Measurements from ENCODE around the gene SCT.

SCT gene

DNA sequence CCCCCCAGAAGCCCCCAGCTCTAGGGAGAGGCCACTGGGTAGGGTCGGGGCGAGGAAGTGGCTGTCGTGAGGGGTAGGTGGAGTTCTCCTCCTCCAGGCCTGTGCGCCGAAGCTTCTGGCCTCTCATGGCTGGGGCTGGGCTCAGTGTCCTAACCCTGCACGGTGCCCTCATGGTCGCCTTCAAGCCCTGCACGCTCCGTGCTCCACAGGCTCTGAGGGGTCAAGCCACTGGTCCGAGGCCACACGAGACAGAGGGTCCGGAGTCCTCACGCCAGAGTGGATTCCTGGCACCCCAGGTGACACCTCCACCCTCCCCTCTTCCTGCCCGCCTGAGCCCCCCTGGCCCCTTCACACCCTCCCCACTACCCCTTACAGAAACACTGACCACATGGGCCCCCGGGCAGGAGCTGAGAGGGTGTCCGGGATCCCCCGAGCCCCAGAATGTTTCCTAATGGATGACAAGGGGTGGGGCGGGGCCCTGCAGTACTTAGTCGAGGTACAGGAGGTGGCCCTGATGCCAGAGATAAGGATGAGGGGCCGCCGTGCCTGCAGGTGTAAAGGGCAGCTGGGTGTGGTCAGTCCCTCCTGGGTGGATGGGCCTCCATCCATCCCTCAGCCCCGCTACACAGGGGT is 1.2 kb downstream of the SCT start:
- Histone ChIP-seq H3K4me1 (ENCODE audit: control insufficient read depth, insufficient read depth, low read length) (peaks cover 33% of the 10 kb centered on the region), H3K9ac (ENCODE audit: low read length) (peak overlapping the region; percentile 59), H3K36me3 (ENCODE audit: control insufficient read depth, insufficient read depth, low read length) (no peaks in the 10 kb centered on the region), H3K9me3 (ENCODE audit: control insufficient read depth, low read length) (no peaks in the 10 kb centered on the region), H3K4me3 (ENCODE audit: low read length) (no peak overlapping the region), H3K27me3 (ENCODE audit: control insufficient read depth, insufficient read depth, low read length) (peaks cover 4% of the 10 kb centered on the region)

DNA sequence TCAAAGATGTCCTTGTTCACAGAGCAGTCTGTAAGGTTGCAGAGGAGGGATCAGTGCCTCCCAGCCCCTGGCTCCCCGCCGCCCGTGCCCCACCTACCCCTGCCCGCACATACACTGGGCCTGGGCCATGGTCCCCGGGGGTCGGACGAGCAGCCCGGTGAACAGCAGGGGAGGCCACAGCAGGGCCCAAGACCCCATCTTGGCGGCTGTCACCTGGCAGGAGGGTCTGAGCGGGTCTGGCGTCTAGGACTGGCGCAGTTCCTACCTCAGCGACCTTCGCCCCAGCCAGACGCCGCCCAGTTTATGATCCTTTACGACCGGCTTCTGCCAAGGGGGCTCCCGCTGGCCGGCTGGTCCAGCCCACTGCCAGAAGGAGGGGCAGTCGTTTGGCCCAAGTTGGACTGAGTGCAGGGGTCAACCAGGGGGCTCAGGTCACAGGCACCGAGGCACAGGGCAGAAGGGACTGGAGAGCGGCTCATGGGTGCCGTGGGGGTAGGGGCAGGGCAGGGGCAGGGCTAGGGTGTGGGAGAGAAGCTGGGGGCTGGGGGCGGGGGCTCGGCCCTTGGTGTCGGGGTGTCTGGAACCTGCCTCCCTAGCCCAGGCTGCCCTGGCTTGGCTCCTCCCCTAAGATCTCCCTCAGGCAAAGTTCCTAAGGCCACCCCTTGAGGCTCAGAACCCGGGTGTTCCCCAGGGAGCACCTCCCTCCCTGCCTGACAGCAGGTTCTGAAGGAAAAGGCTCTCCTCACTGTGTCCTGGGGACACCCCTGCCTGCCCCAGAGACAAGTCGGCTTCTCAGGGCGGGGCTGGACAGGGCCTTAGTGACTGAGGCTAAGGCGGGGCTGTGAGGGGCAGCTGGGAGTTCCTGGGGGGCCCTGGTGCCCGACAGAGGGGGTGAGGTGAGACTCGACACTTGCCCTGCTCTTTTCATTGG is 2.0 kb downstream of the SCT start, which contains the start of gene CDHR5:
Gene CDHR5, minus strand, starts transcription at position 251 of the 931 bp plus-strand sequence. Its CDS starts 53 bp downstream, at position 198.
- Histone ChIP-seq H3K4me3 (ENCODE audit: low read length) (peak within 1 kb of the TSS; percentile 36), H3K27me3 (ENCODE audit: control insufficient read depth, insufficient read depth, low read length) (peaks cover 4% of the 10 kb centered on the region), H3K9me3 (ENCODE audit: control insufficient read depth, low read length) (no peaks in the 10 kb centered on the region), H3K36me3 (ENCODE audit: control insufficient read depth, insufficient read depth, low read length) (no peaks in the 10 kb centered on the region), H3K4me1 (ENCODE audit: control insufficient read depth, insufficient read depth, low read length) (peaks cover 33% of the 10 kb centered on the region), H3K9ac (ENCODE audit: low read length) (peak within 1 kb of the TSS; percentile 59)

DNA sequence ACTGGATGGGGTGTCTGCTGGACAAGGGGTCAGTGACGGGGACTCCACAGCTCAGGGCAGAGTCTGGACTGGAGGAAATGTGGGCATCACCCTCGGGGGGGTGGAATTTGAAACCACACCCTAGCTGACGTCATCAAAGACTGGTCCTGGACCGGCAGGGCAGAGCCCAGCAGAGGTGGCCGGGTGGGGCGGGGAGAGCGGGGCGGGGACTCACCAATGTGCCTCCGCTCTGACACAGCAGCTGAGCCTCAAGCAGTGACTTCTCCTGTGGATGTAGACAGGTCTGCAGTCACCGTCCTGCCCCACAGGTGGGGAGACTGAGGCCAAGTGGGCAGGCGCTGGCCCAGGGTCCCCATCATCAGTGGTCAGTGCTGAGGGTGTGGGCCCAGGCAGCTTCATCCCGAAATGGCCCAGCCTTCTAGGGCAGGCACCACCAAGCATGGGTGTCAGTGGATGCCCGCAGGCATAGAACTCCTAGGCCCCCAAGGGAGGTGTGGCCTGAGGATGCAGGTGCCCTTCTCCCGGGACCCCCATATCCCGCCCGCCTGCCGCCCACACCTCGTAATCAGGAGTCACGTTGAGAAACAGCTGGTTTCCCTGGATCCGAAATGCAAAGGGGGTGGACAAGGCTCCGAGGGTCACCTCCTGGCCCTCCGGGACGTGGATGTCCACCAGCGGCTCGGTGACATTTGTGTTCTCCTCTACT is 2.8 kb downstream of the SCT start:
- Histone ChIP-seq H3K4me3 (ENCODE audit: low read length) (peak overlapping the region; percentile 36), H3K27me3 (ENCODE audit: control insufficient read depth, insufficient read depth, low read length) (peaks cover 4% of the 10 kb centered on the region), H3K9me3 (ENCODE audit: control insufficient read depth, low read length) (no peaks in the 10 kb centered on the region), H3K9ac (ENCODE audit: low read length) (peak overlapping the region; percentile 59), H3K4me1 (ENCODE audit: control insufficient read depth, insufficient read depth, low read length) (peaks cover 33% of the 10 kb centered on the region), H3K36me3 (ENCODE audit: control insufficient read depth, insufficient read depth, low read length) (no peaks in the 10 kb centered on the region)

DNA sequence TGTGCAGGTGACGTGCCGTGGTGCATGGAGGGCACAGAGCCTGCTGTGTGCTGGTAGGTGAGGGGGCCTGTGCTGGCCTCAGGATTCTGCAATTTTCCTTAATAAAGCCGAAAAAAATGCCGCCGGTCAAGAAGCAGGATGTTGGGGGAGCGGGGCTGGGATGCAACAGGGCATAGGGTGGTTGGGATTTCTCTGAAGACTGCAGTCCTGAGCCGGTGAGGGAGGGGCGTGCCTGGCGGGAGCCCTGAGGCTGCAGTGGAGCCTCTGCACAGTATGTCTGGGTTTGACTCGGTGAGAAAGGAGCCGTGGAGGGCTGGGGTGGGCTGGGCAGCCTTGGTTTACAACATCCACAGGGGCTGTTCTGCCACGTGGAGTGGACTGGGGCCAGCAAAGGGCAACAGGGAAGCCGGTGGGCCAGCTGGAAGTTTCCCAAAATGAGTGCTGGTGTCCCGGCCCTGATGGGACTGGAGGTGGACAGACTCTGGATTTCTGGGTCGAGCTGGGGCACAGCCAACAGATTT is 3.6 kb downstream of the SCT start:
- H3K36me3 ChIP-seq (ENCODE audit: control insufficient read depth, insufficient read depth, low read length): no peaks in the 10 kb centered on the region
- H3K9me3 ChIP-seq (ENCODE audit: control insufficient read depth, low read length): no peaks in the 10 kb centered on the region
- no peak overlapping the region for H3K4me3 ChIP-seq (ENCODE audit: low read length)
- peaks cover 4% of the 10 kb centered on the region for H3K27me3 ChIP-seq (ENCODE audit: control insufficient read depth, insufficient read depth, low read length)
- H3K9ac ChIP-seq (ENCODE audit: low read length): no peak overlapping the region
- peaks cover 33% of the 10 kb centered on the region for H3K4me1 ChIP-seq (ENCODE audit: control insufficient read depth, insufficient read depth, low read length)

DNA sequence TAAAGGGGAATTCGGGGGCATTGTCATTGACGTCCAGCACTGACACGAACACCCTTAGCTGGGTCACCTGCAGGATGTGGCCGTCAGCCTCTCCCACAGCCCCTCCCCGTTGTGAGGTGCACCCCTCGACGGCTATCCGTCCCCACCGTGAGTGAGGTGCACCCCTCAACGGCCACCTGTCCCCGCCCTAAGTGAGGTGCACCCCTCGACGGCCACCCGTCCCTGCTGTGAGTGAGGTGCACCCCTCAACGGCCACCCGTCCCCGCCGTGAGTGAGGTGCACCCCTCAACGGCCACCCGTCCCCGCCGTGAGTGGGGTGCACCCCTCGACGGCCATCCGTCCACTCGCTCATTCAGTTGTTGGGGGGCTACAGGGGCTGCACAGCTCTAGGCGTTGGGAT is 5.1 kb downstream of the SCT start:
- Histone ChIP-seq H3K4me3 (ENCODE audit: low read length) (no peak overlapping the region), H3K9ac (ENCODE audit: low read length) (no peak overlapping the region), H3K4me1 (ENCODE audit: control insufficient read depth, insufficient read depth, low read length) (peaks cover 33% of the 10 kb centered on the region), H3K9me3 (ENCODE audit: control insufficient read depth, low read length) (no peaks in the 10 kb centered on the region), H3K36me3 (ENCODE audit: control insufficient read depth, insufficient read depth, low read length) (no peaks in the 10 kb centered on the region), H3K27me3 (ENCODE audit: control insufficient read depth, insufficient read depth, low read length) (peaks cover 4% of the 10 kb centered on the region)

DNA sequence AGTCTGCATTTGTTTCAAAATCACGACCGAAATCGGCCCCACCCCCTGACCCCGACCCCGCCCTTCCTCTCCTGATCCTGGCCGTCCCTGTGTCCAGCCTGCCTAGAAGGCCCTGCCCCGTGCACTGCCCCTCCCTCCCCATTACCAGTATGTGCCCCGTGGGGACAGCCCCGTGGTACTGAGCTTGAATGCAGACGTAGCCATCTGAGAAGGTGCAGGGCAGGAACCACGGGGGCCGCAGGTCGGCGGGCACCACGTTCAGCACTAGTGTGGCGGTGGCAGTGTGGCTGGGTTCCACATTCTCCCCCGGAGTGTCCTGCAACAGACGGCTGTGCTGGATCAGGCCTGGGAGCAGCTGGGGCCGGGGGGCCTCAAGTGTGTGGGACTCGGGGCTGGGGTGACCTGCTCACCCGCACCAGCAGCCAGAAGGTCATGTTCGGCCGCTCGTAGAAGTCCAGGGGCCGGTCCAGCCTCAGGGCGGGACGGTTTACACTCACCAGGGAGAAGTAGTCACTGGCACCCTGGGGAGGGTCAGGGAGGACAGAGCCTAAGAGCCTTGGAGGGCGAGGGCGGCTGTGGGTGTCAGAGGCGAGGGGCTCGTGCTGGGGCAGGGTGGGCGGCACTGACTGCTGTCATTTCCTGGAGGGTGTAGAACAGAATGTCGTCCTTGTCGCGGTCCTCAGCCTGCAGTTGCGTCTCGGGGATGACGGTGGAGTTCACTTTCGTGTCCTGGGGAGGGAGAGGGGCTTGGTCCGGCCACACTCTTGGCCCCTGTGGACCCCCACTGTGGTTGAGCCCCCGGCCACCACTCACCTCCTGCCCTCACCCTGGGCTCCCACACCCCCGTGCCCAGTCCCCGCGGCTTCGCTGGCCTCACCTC is 5.8 kb downstream of the SCT start:
- Histone ChIP-seq H3K36me3 (ENCODE audit: control insufficient read depth, insufficient read depth, low read length) (no peaks in the 10 kb centered on the region), H3K9me3 (ENCODE audit: control insufficient read depth, low read length) (no peaks in the 10 kb centered on the region), H3K4me3 (ENCODE audit: low read length) (no peak overlapping the region), H3K27me3 (ENCODE audit: control insufficient read depth, insufficient read depth, low read length) (peaks cover 4% of the 10 kb centered on the region), H3K4me1 (ENCODE audit: control insufficient read depth, insufficient read depth, low read length) (peaks cover 33% of the 10 kb centered on the region), H3K9ac (ENCODE audit: low read length) (no peak overlapping the region)

DNA sequence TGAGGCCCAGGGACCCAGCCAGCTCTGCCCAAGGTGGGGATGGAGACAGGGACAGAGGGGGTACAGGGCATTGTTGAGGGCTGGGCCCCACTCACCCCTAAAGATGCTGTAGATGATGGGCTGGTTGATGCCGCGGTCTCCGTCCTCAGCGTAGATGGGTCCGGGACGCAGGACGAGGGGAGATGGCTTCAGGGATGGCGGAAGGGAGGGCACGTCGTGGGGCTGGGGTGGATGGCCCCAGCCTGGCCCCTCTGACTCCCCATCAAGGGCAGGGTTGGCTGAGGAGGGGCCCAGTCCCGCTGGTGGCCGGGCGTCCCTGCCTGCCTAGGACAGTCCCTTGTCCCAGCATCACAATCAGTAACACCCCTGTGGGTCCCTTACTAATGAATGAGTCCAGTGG is 6.8 kb downstream of the SCT start:
- Histone ChIP-seq H3K4me1 (ENCODE audit: control insufficient read depth, insufficient read depth, low read length) (peaks cover 27% of the 10 kb centered on the region), H3K9me3 (ENCODE audit: control insufficient read depth, low read length) (no peaks in the 10 kb centered on the region), H3K36me3 (ENCODE audit: control insufficient read depth, insufficient read depth, low read length) (no peaks in the 10 kb centered on the region), H3K27me3 (ENCODE audit: control insufficient read depth, insufficient read depth, low read length) (no peaks in the 10 kb centered on the region), H3K9ac (ENCODE audit: low read length) (no peak overlapping the region), H3K4me3 (ENCODE audit: low read length) (no peak overlapping the region)

DNA sequence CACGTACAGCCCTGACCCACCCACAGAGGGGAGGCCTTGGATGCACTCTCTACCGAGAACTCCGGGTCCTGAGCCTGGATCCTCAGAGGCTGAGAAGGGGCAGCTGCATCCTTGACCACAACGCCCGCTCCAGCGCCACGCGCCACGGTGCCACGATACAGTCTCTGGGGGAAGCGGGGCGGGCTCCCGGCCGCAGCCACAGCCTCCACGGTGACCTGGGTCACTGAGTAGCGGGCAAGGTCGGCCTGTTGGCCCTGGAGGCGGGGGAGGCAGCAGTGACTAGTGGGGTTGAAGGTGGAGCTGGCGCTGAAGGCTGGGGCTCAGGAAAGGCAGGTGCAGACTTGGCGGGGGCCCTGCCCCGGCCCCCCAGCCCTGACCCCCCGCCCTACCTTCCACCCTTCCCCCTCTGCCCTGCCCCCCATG is 7.3 kb downstream of the SCT start:
- no peaks in the 10 kb centered on the region for H3K36me3 ChIP-seq (ENCODE audit: control insufficient read depth, insufficient read depth, low read length)
- H3K4me1 ChIP-seq (ENCODE audit: control insufficient read depth, insufficient read depth, low read length): peaks cover 28% of the 10 kb centered on the region
- no peaks in the 10 kb centered on the region for H3K9me3 ChIP-seq (ENCODE audit: control insufficient read depth, low read length)
- no peak overlapping the region for H3K4me3 ChIP-seq (ENCODE audit: low read length)
- H3K9ac ChIP-seq (ENCODE audit: low read length): no peak overlapping the region
- no peaks in the 10 kb centered on the region for H3K27me3 ChIP-seq (ENCODE audit: control insufficient read depth, insufficient read depth, low read length)

DNA sequence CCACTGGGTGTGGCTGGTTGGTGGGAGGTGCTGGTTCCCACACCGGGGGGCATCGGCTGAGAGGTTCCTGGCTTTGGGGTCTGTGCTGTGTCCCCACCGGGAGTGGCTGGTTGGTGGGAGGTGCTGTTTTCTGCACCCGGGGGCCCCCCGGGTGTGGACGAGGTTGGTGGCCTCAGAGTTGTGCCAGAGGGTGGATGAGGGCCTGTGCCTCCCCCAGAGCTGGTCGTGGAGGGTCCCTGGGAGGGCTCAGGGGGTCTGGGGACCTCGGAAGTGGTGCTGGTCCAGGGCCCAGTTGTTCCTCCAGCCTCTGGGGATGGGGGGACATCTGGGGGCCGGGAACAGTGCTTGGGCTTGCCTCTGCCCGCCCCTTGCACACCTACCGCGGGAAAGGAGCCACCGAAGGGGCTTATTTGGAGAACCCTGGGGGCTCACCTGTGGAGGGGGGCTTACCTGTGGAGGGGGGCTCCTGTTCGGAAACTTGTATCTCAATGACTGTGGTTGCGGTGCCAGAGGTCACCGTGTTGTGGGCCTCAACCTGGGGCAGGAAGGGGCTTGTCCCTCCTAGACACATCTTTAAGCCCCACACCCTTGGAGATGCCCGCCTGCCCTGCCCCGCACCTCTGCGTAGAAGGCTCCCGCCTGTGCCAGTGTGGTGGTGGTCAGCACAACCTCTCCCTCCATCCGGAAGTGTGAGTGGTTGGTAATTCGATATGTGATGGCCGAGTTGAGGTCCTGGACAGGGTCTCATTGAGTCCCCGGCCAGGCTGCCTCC is 7.9 kb downstream of the SCT start:
- Histone ChIP-seq H3K4me1 (ENCODE audit: control insufficient read depth, insufficient read depth, low read length) (peaks cover 28% of the 10 kb centered on the region), H3K36me3 (ENCODE audit: control insufficient read depth, insufficient read depth, low read length) (no peaks in the 10 kb centered on the region), H3K4me3 (ENCODE audit: low read length) (no peak overlapping the region), H3K9me3 (ENCODE audit: control insufficient read depth, low read length) (no peaks in the 10 kb centered on the region), H3K9ac (ENCODE audit: low read length) (no peak overlapping the region), H3K27me3 (ENCODE audit: control insufficient read depth, insufficient read depth, low read length) (no peaks in the 10 kb centered on the region)

DNA sequence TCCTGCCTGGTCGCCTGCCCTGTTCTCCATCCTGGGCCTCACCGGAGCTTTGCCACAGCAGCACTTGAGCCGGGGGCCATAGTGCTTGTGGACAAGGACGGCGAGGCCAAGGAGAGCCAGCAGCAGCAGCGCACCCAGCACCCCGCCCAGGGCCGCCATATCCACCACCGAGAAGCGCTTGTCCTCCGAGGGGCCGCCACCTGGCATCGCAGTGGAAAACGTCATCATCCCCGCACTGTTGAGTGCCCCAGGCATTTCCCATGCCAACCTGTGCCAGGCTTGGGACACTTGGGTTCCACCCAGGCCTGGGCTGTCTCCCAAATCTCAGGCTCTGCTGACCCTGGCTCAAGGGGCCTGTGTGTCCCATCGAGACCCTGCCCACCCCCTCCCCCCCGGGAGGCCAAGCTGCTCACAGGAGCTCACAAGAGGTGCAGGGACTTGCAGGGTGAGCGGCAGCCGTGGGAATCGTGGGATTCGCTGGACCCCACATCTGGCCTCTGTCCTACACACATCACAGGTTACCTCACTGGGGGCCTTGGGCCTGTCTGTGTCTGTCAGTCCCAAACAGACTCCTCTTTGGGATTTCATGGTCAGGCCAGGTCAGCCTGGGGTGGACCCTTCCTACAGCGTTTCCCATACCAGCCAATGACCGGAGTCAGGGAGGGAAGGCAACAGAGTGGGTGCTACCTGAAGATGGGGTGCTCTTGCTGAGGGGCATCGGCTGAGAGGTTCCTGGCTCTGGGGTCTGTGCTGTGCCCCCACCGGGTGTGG is 8.9 kb downstream of the SCT start:
- peaks cover 3% of the 10 kb centered on the region for H3K36me3 ChIP-seq (ENCODE audit: control insufficient read depth, insufficient read depth, low read length)
- no peaks in the 10 kb centered on the region for H3K9me3 ChIP-seq (ENCODE audit: control insufficient read depth, low read length)
- H3K4me1 ChIP-seq (ENCODE audit: control insufficient read depth, insufficient read depth, low read length): peaks cover 27% of the 10 kb centered on the region
- no peaks in the 10 kb centered on the region for H3K27me3 ChIP-seq (ENCODE audit: control insufficient read depth, insufficient read depth, low read length)
- no peak overlapping the region for H3K4me3 ChIP-seq (ENCODE audit: low read length)
- no peak overlapping the region for H3K9ac ChIP-seq (ENCODE audit: low read length)

All from mucosa of stomach (tissue), 1 donor.